ENCODE results near the gene ADAM11. TPM values are rescaled to one million over a fixed set of nuclear protein-coding genes. Genes with fewer than 3 reads are reported as not detected.
"Not testable (repeated sequence)": the region's sequence is repeated elsewhere in the genome, so short reads cannot be mapped to it uniquely, and the experiment has no call there.

Gene ADAM11
- total and polyA plus RNA-seq, 2 experiments from 2014 or later = 0.20 to 0.22 TPM

- Histone ChIP-seq H3K36me3 (ENCODE audit: low read depth) (no peaks in the 10 kb centered on the region), H3K9ac (no peak overlapping the region), H4K20me1 (ENCODE audit: insufficient read depth) (no peaks in the 10 kb centered on the region), H3K4me1 (ENCODE audit: insufficient read depth) (no peaks in the 10 kb centered on the region), H3K27me3 (replicated peaks; ENCODE audit: insufficient read depth) (no peaks in the 10 kb centered on the region), H3K4me3 (no peak overlapping the region), H2AFZ (no peak overlapping the region), H3K4me2 (ENCODE audit: unreplicated experiment) (no peak overlapping the region), H3K27ac (no peak overlapping the region), H3K9me3 (ENCODE audit: low read depth) (no peaks in the 10 kb centered on the region), H3K79me2 (ENCODE audit: insufficient read depth) (no peaks in the 10 kb centered on the region), H3F3A (ENCODE audit: insufficient read depth) (no peaks in the 10 kb centered on the region), H3K9me2 (ENCODE audit: insufficient read depth) (no peaks in the 10 kb centered on the region)
- in situ Hi-C loops (cut with MboI) = loop anchor here (25.0 kb wide), 1 partner anchor 284 kb away; no protein-coding TSS in a partner anchor
- TF ChIP-seq EZH2phosphoT487 (IDR thresholded peaks at IDR 0.05; ENCODE audit: insufficient read depth, low read depth) (no peak), EZH2 (IDR thresholded peaks at IDR 0.05; ENCODE audit: insufficient read depth, poor library complexity, severe bottlenecking) (no peak)
- DNase-seq = no peak
- 79 to 83% methylated on average over 16 to 17 of the region's 17 CpGs for WGBS, 2 experiments (ENCODE audit: low coverage in 1 of 2, low lambda C conversion rate in 2 of 2, missing lambda C conversion rate in 2 of 2)
Measured at GRCh38 chr17:44752953-44753861, 5.6 kb upstream of the ADAM11 start.

DNA sequence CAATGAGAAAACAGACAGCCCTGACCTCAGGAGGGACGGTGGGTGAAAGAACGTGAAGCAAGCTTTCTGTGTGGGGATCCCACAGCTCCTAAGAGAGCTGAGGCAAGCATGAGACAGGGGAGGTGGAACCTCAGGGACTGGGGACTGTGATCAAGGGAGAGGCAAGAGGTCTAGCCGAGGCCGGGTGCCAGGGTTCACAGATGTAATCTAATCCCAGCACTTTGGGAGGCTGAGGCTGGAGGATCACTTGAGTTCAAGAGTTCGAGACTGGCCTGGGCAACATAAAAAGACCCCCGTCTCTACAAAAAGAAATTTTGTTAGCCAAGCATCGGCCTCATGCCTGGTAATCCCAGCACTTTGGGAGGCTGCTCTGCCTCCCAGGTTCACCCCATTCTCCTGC lies 4.5 kb upstream of the ADAM11 start:
- no peaks in the 10 kb centered on the region for H3K9me3 ChIP-seq (ENCODE audit: low read depth)
- H3K4me3 ChIP-seq = no peak overlapping the region
- in situ Hi-C loops (cut with MboI) = loop anchor here (25.0 kb wide), 1 partner anchor 283 kb away; no protein-coding TSS in a partner anchor
- H2AFZ ChIP-seq = no peak overlapping the region
- H3K36me3 ChIP-seq (ENCODE audit: low read depth) = no peaks in the 10 kb centered on the region
- no peak for DNase-seq
- no peaks in the 10 kb centered on the region for H3F3A ChIP-seq (ENCODE audit: insufficient read depth)
- H3K79me2 ChIP-seq (ENCODE audit: insufficient read depth) = no peaks in the 10 kb centered on the region
- no peak overlapping the region for H3K27ac ChIP-seq
- H3K27me3 ChIP-seq (replicated peaks; ENCODE audit: insufficient read depth) = no peaks in the 10 kb centered on the region
- 71 to 76% methylated on average over 7 of the region's 7 CpGs for WGBS, 2 experiments (ENCODE audit: low coverage in 1 of 2, low lambda C conversion rate in 2 of 2, missing lambda C conversion rate in 2 of 2)
- no peaks in the 10 kb centered on the region for H4K20me1 ChIP-seq (ENCODE audit: insufficient read depth)
- H3K4me1 ChIP-seq (ENCODE audit: insufficient read depth) = no peaks in the 10 kb centered on the region
- H3K4me2 ChIP-seq (ENCODE audit: unreplicated experiment) = no peak overlapping the region
- no peak for TF ChIP-seq EZH2phosphoT487 (IDR thresholded peaks at IDR 0.05; ENCODE audit: insufficient read depth, low read depth)
- no peak for TF ChIP-seq EZH2 (IDR thresholded peaks at IDR 0.05; ENCODE audit: insufficient read depth, poor library complexity, severe bottlenecking)
- no peaks in the 10 kb centered on the region for H3K9me2 ChIP-seq (ENCODE audit: insufficient read depth)
- no peak overlapping the region for H3K9ac ChIP-seq

- H2AFZ ChIP-seq; H3K4me2 ChIP-seq (ENCODE audit: unreplicated experiment); H3F3A ChIP-seq (ENCODE audit: insufficient read depth); H4K20me1 ChIP-seq (ENCODE audit: insufficient read depth); H3K9me3 ChIP-seq (ENCODE audit: low read depth); H3K27ac ChIP-seq; H3K4me3 ChIP-seq; H3K9ac ChIP-seq; H3K27me3 ChIP-seq (replicated peaks; ENCODE audit: insufficient read depth); DNase-seq; H3K79me2 ChIP-seq (ENCODE audit: insufficient read depth); H3K36me3 ChIP-seq (ENCODE audit: low read depth); H3K9me2 ChIP-seq (ENCODE audit: insufficient read depth); H3K4me1 ChIP-seq (ENCODE audit: insufficient read depth): not testable (repeated sequence)
- in situ Hi-C loops (cut with MboI) = loop anchor here (25.0 kb wide), 1 partner anchor 282 kb away; no protein-coding TSS in a partner anchor
- WGBS, 2 experiments (ENCODE audit: low coverage in 1 of 2, low lambda C conversion rate in 2 of 2, missing lambda C conversion rate in 2 of 2) = 83 to 89% methylated on average over 5 of the region's 5 CpGs
Measured at GRCh38 chr17:44755180-44755579, 3.6 kb upstream of the ADAM11 start.

DNA sequence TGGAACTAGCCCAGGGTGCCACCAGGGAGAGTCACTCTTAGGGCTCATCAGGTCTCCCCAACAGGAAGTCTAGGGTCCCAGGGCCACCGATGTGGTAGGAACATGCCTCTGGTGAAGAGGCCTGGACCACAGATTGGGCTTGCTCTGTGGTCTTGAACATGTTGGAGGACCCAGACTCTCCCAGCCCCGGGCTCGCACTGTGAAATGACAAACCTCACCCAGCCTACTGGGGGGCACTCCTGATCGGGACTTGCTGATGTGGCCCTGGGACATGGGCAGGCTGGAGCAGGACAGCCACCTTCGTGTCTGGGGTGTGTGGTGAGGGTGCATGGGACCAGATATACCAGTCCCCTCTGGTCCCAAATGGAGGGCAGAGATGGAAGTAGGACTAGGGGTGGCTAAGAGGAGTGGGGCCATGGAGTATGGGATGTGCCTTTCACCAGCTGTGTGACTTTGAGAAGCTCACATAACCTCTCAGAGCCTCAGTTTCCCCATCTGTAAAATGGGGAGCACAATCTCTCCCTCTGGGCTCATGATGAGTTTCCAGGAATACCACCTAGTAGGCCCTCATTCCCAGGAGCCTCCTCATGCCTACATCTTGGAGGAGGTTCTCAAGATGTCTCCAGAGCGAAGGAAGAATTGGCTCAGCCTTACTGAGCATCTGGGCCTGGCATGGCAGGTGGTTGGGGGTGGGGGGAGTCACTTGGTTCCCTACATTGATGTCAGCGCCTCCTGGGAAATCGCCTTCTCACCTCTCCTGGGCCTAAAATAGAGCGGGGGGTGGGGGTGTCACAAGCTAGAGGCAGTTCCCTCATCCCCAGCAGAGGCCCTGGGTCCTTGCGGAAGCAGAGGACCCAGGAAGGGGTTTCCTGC lies 1.5 kb upstream of the ADAM11 start:
- Histone ChIP-seq H3K27me3 (replicated peaks; ENCODE audit: insufficient read depth) (peaks cover 5% of the 10 kb centered on the region; the same call in 1 of the 2 replicates), H3K79me2 (ENCODE audit: insufficient read depth) (no peaks in the 10 kb centered on the region), H3F3A (ENCODE audit: insufficient read depth) (no peaks in the 10 kb centered on the region), H3K4me2 (ENCODE audit: unreplicated experiment) (no peak overlapping the region), H3K9me3 (ENCODE audit: low read depth) (no peaks in the 10 kb centered on the region), H2AFZ (no peak overlapping the region), H3K27ac (no peak overlapping the region), H3K4me3 (no peak overlapping the region), H3K36me3 (ENCODE audit: low read depth) (no peaks in the 10 kb centered on the region), H3K9me2 (ENCODE audit: insufficient read depth) (no peaks in the 10 kb centered on the region), H3K9ac (no peak overlapping the region), H3K4me1 (ENCODE audit: insufficient read depth) (no peaks in the 10 kb centered on the region), H4K20me1 (ENCODE audit: insufficient read depth) (no peaks in the 10 kb centered on the region)
- 76 to 84% methylated on average over 10 of the region's 10 CpGs for WGBS, 2 experiments (ENCODE audit: low coverage in 1 of 2, low lambda C conversion rate in 2 of 2, missing lambda C conversion rate in 2 of 2)
- no peak for DNase-seq
- TF ChIP-seq EZH2 (IDR thresholded peaks at IDR 0.05; ENCODE audit: insufficient read depth, poor library complexity, severe bottlenecking) (no peak), EZH2phosphoT487 (IDR thresholded peaks at IDR 0.05; ENCODE audit: insufficient read depth, low read depth) (no peak)
- in situ Hi-C loops (cut with MboI) = loop anchor here (25.0 kb wide), 1 partner anchor 280 kb away; no protein-coding TSS in a partner anchor

Measured in GM23248 (cell line).